ENCODE results near the gene SYT12.

Gene SYT12

GRCh38 chr11:67022961-67023956 is at the start of gene SYT12:
TSS of gene SYT12 (plus strand) at chr11:67023134. CDS start at chr11:67030145, 7,011 bp downstream.
- TF ChIP-seq CTCF (IDR thresholded peaks at IDR 0.05) = no peak
- Histone ChIP-seq H3K4me3 (peak within 1 kb of the TSS; percentile 50 to 61), H3K4me1 (peaks cover 0 to 39% (median 17%) of the 10 kb centered on the region in 4 donors), H3K27ac (peak within 1 kb of the TSS; percentile 10 to 62), H3K36me3 (no peaks in the 10 kb centered on the region), H3K9me3 (no peaks in the 10 kb centered on the region), H3K27me3 (peaks cover 0 to 4% of the 10 kb centered on the region in 2 donors)
- no peak for DNase-seq
- intact Hi-C loops (cut with DNase I; ENCODE audit: low total_unique reads) = no loop called here

GRCh38 chr11:66973956-66974580 is 48.9 kb upstream of the SYT12 start:
- intact Hi-C loops (cut with DNase I; ENCODE audit: low total_unique reads) = no loop called here
- Histone ChIP-seq H3K36me3 (no peaks in the 10 kb centered on the region), H3K4me3 (no peak overlapping the region), H3K27me3 (no peaks in the 10 kb centered on the region), H3K9me3 (peaks cover 0 to 7% (median 0%) of the 10 kb centered on the region in 3 donors), H3K27ac (no peak overlapping the region), H3K4me1 (peaks cover 0 to 24% (median 23%) of the 10 kb centered on the region in 4 donors)
- TF ChIP-seq CTCF (IDR thresholded peaks at IDR 0.05) = no peak
- DNase-seq = no peak

- DNase-seq = no peak
- peaks cover 0 to 22% (median 21%) of the 10 kb centered on the region in 4 donors for H3K4me1 ChIP-seq
Observed at GRCh38 chr11:66974724-66975404, 48.1 kb upstream of the SYT12 start, which contains the start of gene C11orf86. TSS of gene C11orf86 (plus strand) at chr11:66975304. CDS start at chr11:66975363, 59 bp downstream.

GRCh38 chr11:66975405-66976027 is 47.4 kb upstream of the SYT12 start:
- DNase-seq = no peak
- no peaks in the 10 kb centered on the region for H3K27me3 ChIP-seq
- H3K9me3 ChIP-seq = peaks cover 0 to 13% (median 5%) of the 10 kb centered on the region in 3 donors
- TF ChIP-seq CTCF (IDR thresholded peaks at IDR 0.05) = no peak
- no peak overlapping the region for H3K4me3 ChIP-seq
- H3K36me3 ChIP-seq = no peaks in the 10 kb centered on the region
- H3K27ac ChIP-seq = no peak overlapping the region
- H3K4me1 ChIP-seq = peaks cover 0 to 16% (median 14%) of the 10 kb centered on the region in 4 donors
- intact Hi-C loops (cut with DNase I; ENCODE audit: low total_unique reads) = no loop called here

More at GRCh38 chr11:66974724-66975404, 48.1 kb upstream of the SYT12 start, which contains the start of gene C11orf86:
- Histone ChIP-seq H3K4me3 (no peak within 1 kb of the TSS), H3K27me3 (no peaks in the 10 kb centered on the region), H3K9me3 (peaks cover 0 to 13% (median 5%) of the 10 kb centered on the region in 3 donors), H3K36me3 (no peaks in the 10 kb centered on the region), H3K27ac (no peak within 1 kb of the TSS)
- intact Hi-C loops (cut with DNase I; ENCODE audit: low total_unique reads) = no loop called here
- no peak for TF ChIP-seq CTCF (IDR thresholded peaks at IDR 0.05)

- no peak for DNase-seq
- intact Hi-C loops (cut with DNase I; ENCODE audit: low total_unique reads) = no loop called here
- H3K4me3 ChIP-seq = no peak overlapping the region
- H3K27ac ChIP-seq = no peak overlapping the region
- H3K4me1 ChIP-seq = peaks cover 0 to 19% (median 12%) of the 10 kb centered on the region in 4 donors
- H3K27me3 ChIP-seq = no peaks in the 10 kb centered on the region
- H3K9me3 ChIP-seq = peaks cover 0 to 13% (median 5%) of the 10 kb centered on the region in 3 donors
- TF ChIP-seq CTCF (IDR thresholded peaks at IDR 0.05) = peak; percentile 46 to 54
- no peaks in the 10 kb centered on the region for H3K36me3 ChIP-seq
Observed at GRCh38 chr11:66976028-66976467, 46.9 kb upstream of the SYT12 start.
